NCI-H2107 (cell line): ENCODE measurements around the gene CHRDL1.
"Not testable (repeated sequence)": the region's sequence is repeated elsewhere in the genome, so short reads cannot be mapped to it uniquely, and the experiment has no call there.

ENCODE experiments used
- DNase-seq: peaks from one replicate; lab custom pipeline; 2025; lab: John Stamatoyannopoulos, UW

Gene CHRDL1, protein sequence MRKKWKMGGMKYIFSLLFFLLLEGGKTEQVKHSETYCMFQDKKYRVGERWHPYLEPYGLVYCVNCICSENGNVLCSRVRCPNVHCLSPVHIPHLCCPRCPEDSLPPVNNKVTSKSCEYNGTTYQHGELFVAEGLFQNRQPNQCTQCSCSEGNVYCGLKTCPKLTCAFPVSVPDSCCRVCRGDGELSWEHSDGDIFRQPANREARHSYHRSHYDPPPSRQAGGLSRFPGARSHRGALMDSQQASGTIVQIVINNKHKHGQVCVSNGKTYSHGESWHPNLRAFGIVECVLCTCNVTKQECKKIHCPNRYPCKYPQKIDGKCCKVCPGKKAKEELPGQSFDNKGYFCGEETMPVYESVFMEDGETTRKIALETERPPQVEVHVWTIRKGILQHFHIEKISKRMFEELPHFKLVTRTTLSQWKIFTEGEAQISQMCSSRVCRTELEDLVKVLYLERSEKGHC

GRCh38 chrX:110795645-110796406 lies at the start of gene CHRDL1:
CHRDL1 (minus strand) TSS chrX:110795817; CDS start chrX:110792181, 3,636 bp downstream.
- no peak for DNase-seq

DNA sequence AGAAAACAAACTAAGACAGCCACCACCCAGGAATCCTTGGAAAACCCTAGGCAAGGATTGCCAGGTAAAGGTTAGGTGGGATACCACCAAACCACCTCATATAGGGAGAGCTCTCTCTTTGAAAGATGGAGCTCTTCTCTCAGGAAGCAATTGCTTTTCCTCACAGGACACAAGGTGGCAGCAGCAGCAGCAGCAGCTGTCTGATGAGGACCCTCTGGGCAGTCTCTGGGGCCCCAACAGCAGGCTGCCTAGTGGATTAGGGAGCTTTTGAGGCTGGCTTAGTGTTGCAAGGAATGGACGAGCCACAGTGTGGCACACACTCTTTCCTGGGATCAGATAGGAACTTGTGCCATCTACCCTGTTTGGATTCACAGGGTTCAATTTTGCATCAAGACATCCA lies 41.4 kb upstream of the CHRDL1 start:
- DNase-seq = no peak

GRCh38 chrX:110836451-110836850 lies 40.8 kb upstream of the CHRDL1 start:
- no peak for DNase-seq

DNA sequence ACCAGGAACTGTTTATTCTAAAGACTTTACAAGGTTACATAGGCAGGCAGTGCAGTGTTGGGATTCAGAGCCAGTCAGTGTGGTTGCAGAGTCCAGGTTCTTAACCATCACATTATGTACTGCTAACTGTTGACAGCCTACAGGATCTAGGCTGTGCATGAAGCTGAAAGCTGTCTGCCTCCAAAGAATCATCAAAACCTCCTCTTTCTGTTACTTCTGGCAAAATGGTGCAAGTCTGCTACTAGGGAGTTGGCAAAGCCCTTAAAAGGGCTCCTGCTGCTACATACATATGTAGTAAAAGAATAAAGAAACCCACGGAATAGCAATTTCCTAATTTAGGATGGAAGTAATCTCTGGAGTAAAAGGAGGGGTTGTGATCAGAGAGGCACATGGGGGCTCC lies 40.4 kb upstream of the CHRDL1 start:
- DNase-seq = no peak

DNA sequence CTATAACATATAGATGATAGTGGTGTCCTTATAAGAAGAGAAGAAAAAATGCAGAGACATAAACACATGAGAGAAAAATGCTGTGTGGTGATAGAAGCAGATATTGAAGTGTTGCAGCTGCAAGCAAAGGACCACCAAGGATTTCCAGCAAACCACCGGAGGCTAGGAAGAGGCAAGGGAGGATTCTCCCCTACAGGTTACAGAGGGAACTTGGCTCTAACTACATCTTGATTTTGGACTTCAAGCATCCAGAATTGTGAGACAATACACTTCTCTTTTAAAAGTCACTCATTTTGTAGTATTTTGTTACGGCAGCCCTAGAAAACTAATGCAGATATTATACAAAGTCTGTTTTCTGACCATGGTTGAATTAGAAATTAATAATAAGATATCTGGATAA lies 30.4 kb upstream of the CHRDL1 start:
- no peak for DNase-seq

- not testable (repeated sequence) for DNase-seq
Observed at GRCh38 chrX:110816543-110816942, 20.9 kb upstream of the CHRDL1 start.

DNA sequence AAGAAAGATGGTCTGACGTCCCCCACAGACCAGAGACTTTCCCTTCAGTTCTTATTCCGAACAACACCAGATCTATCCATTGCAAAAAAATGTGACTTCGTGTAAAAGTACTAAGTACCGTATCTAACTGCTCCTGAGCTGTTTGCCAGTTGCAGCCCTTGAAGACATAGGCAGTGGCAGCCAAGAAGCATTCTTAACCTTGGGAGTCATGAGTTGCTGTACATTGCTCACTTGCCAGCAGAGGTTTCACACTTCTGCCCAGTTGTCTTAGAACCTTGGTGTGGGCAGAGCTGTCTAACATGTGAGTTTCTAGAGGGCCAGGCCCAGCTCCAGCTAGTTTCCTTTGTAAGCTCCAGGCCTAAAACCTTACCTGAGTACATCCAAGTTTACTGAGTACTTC lies 10.5 kb upstream of the CHRDL1 start:
- no peak for DNase-seq

DNA sequence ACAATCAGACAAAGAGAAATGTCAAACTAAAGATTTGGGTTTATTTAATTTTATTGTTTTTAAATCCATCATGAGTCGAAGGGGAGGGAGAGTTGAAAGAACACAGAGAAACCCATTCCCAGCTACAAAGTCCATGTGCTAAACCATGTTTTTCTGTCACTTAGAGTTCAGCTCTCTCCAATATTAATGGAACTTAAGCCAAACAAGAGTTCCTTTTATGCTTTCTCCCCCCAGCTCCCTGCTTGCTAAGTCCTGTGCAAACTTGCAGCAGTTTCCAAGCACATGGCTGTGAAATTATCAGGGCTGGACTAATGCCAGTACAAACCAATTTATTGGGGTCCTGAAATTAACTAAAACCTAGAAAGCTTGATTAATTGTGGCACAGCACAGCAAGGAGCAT lies 9.7 kb upstream of the CHRDL1 start:
- no peak for DNase-seq

GRCh38 chrX:110804446-110804845 lies 8.8 kb upstream of the CHRDL1 start:
- no peak for DNase-seq

DNA sequence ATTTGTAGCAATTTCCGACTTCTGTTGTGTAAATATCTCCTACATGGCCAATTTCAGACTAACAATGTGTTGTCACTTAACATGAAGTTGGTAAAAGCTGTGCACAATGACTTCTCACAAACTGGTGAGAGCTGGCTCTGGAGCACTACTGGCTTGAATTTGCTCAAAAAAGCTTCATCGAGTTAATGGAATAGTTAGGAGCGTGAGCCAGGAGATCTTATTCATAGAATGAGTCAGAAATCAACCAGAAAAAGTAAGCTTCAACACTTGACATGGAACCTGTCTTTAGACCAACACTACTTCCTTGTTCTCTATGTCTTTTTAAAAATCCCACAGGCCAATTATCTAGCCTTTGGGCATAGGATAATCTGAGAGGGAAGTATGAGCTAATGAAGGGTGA lies 7.9 kb upstream of the CHRDL1 start:
- DNase-seq = no peak

- no peak for DNase-seq
Observed at GRCh38 chrX:110796407-110796697, 735 bp upstream of the CHRDL1 start.

GRCh38 chrX:110794601-110795000 lies 1.0 kb downstream of the CHRDL1 start:
- DNase-seq = no peak

DNA sequence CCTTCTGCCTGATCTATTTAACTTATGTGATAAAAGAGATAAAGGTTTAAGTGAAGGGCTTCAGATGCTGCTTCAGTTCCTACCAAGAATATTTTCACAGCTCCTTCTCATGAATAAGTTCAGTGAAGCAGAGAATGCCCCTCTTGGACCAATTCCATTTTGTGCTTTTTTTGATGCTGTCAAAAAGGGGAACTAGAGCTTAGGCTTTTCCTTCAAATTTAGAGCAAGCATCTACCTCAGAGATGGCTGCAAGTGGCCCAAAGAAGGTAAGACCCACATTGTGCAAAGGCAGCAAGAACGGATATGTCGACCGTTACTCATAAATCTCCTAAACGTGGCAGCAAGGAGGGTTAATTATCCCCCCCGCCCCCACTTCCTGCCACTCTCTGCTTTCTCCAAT lies 4.5 kb downstream of the CHRDL1 start:
- no peak for DNase-seq

- no peak for DNase-seq
Observed at GRCh38 chrX:110786486-110786885, 9.1 kb downstream of the CHRDL1 start.

DNA sequence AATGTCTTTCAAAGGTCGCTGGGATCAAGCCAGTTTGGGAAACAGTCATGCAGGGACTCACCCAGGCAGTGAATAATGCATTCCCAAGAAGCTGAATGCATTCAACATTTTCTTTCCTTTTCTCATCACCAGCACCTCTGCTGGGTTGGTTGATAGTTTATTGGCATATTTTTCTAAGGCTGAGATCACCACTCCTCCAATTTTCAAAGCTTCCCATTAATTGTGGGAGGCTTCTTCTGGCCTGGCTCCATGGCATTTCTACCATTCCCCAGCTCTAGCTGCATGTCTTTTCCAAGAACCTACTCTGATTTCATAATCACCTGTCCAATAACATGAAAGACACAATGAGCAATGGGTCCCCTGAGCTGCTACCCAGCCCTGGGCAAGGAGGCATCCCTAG lies 35.8 kb downstream of the CHRDL1 start:
- DNase-seq = no peak

DNA sequence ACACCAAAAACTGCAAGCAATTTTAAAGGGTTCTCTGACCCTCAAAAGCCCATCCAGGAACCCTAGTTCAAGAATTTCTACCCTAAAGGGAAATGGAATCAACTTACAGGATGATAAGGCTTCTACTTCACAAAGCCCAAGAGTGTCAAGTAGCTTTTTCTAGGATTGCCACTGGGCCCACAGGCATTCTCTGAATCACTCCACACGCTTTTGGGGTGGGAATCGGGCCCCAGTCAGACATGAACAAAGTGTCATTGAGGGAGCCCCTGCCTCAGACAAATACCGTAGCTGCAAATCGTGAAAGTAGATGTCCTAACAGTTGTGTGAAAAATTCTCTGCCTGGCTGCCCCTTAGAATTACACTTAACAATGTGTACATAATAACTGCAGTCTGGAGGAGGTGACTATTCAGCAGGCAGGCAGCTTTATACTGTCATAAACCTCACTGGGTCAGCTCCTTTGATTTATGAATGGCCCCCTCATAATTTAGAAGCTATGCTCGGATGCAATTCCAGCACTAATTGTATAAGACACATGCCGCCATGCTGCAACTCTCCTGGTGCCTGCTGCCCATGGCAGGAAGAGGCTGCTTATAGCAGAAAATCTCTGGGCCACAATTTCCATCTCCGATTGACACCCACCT lies 36.7 kb downstream of the CHRDL1 start:
- no peak for DNase-seq

- DNase-seq = no peak
Observed at GRCh38 chrX:110755611-110756010, 40.0 kb downstream of the CHRDL1 start.

DNA sequence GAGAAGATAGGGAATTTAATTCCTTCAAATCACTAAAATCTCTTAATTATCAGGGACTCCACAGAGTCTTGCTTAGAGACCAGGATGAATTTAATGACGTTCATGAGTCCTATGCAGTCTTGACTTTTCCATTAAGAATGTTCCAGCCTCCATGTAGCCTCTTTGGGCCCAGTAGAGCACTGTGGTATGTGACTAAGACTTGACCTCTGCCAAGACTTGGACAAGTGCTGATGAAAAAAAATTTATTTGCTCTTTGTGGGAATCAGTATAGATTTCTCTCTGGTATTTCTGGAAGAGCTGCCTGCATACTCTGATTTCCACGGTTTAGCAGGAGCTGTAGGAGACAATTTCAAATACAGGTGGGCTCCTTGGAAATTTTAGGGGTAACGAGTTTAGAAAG lies 40.6 kb downstream of the CHRDL1 start:
- no peak for DNase-seq

GRCh38 chrX:110750526-110751189 lies 45.0 kb downstream of the CHRDL1 start:
- DNase-seq = no peak

DNA sequence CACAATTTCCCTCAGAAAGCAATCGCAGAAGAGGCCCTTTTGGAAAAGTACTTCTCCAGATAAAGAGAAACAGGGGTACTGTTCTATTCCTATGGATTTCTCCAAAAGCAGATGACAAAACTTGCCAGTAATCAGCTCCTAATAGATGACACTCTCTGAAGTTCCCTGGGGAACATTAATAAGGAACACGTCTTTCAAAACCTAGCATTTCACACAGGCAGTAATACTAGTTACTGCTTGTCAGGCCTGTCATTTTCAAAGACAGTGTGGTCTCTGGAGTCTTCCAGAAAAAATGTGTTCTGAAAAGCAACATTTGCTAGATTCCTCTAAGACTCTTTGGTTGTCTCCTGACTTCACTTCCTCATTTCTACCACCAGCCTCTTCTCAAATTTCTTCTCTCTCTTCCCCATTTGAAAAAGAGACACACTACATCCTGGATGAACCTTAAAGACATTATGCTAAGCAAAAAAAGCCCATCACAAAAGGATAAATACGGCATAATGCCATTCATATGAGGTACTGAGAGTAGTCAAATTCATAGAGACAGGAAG lies 47.3 kb downstream of the CHRDL1 start:
- no peak for DNase-seq

- no peak for DNase-seq
Observed at GRCh38 chrX:110746014-110746413, 49.6 kb downstream of the CHRDL1 start.

DNA sequence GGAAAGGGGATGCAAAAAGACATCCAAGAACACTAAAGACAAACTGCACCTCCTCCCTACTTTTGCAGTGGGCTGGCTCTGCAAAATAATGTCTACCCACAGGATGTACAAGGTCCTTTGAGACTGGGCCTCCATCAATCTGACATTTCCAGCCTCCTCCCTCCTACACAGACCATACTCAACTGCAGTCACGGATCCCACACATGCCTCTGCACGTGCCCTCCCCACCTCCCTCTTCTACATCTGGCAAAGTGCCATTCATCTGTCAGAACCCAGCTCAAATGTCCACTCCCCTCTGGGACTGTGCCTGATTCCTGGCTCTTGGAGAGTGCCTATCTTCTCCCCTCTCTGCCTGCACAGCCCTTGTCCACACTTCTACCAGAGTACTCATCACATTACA lies 50.3 kb downstream of the CHRDL1 start:
- DNase-seq = no peak
